Calu3 (cell line): ENCODE data around the gene TRIM69. TPM values are rescaled to one million over a fixed set of nuclear protein-coding genes. Genes with fewer than 3 reads are reported as not detected.

Experiments used
- BruUV-seq: library from RNA; stranded (reverse); fragments of 400-500 nt; replicated peaks from 2 replicates; lab custom pipeline; 2021; lab: Mats Ljungman, UMichigan
- CTCF ChIA-PET: fragments of 300-600 bp; sonication (Branson Sonifier 250); formaldehyde crosslinking; loops from one replicate; lab custom pipeline; 2022; ENCODE audit warnings: antibody characterized with exemption; lab: Charles Lee
- DNase-seq: peaks from one replicate; pipeline ENCODE4 v3.0.0; 2022
- H3K27ac Mint-ChIP-seq: one replicate; pipeline ENCODE4 v1.8.0; 2022; ENCODE audit warnings: mixed read lengths; ENCODE audit not compliant: unreplicated experiment
- H3K27me3 Mint-ChIP-seq: one replicate; pipeline ENCODE4 v1.8.0; 2022; ENCODE audit warnings: mixed read lengths; ENCODE audit not compliant: unreplicated experiment
- H3K36me3 Mint-ChIP-seq: one replicate; pipeline ENCODE4 v1.8.0; 2022; ENCODE audit warnings: mild to moderate bottlenecking, moderate library complexity, mixed read lengths; ENCODE audit not compliant: insufficient read depth, unreplicated experiment
- H3K4me1 Mint-ChIP-seq: one replicate; pipeline ENCODE4 v1.8.0; 2022; ENCODE audit warnings: mild to moderate bottlenecking, low read depth, mixed read lengths; ENCODE audit not compliant: unreplicated experiment
- H3K4me3 Mint-ChIP-seq: one replicate; pipeline ENCODE4 v1.8.0; 2022; ENCODE audit warnings: mild to moderate bottlenecking, low read depth, moderate library complexity, mixed read lengths; ENCODE audit not compliant: unreplicated experiment
- H3K9me3 Mint-ChIP-seq: one replicate; pipeline ENCODE4 v1.8.0; 2022; ENCODE audit warnings: low read depth, mixed read lengths; ENCODE audit not compliant: unreplicated experiment
- intact Hi-C: fragments of 100-400 bp; cut with micrococcal nuclease; formaldehyde crosslinking; loops from one replicate; pipeline ENCODE4 v1.10.0; 2022; ENCODE audit not compliant: unreplicated experiment
- total RNA-seq: library from RNA; stranded (reverse); gene quantifications from 2 replicates; pipeline ENCODE4 v1.2.3, GENCODE V29; 2022
- TF ChIP-seq, protein P1 (sequence below): fragments of 200-600 bp; IDR thresholded peaks from one replicate; pipeline ENCODE4 v1.8.0; 2022; ENCODE audit warnings: antibody characterized with exemption; ENCODE audit not compliant: unreplicated experiment

The TRIM69 gene
- total RNA-seq, 1 experiment from 2014 or later, result 9.7 TPM

GRCh38 chr15:44711743-44712345 lies 24.5 kb upstream of the TRIM69 start:
- Mint-ChIP-seq H3K27me3 (no peaks in the 10 kb centered on the region), H3K4me1 (no peaks in the 10 kb centered on the region), H3K4me3 (peak overlapping the region; percentile 97), H3K9me3 (no peaks in the 10 kb centered on the region), H3K36me3 (peaks cover 45% of the 10 kb centered on the region), H3K27ac (peak overlapping the region; percentile 93)
- intact Hi-C loops, result loop anchor here (1.0 kb wide), 2 partner anchors 29 to 49 kb away; partner anchors contain the start of gene SPG11
- no peak for DNase-seq
- TF ChIP-seq, protein P1, sequence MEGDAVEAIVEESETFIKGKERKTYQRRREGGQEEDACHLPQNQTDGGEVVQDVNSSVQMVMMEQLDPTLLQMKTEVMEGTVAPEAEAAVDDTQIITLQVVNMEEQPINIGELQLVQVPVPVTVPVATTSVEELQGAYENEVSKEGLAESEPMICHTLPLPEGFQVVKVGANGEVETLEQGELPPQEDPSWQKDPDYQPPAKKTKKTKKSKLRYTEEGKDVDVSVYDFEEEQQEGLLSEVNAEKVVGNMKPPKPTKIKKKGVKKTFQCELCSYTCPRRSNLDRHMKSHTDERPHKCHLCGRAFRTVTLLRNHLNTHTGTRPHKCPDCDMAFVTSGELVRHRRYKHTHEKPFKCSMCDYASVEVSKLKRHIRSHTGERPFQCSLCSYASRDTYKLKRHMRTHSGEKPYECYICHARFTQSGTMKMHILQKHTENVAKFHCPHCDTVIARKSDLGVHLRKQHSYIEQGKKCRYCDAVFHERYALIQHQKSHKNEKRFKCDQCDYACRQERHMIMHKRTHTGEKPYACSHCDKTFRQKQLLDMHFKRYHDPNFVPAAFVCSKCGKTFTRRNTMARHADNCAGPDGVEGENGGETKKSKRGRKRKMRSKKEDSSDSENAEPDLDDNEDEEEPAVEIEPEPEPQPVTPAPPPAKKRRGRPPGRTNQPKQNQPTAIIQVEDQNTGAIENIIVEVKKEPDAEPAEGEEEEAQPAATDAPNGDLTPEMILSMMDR, result no peak
- no TSS peak for BruUV-seq
- CTCF ChIA-PET, result interaction anchor here (1.4 to 3.2 kb wide), 2 partner anchors 28 to 49 kb away, joined by 3 to 24 read pairs; partner anchors contain the start of gene SPG11

- Mint-ChIP-seq H3K9me3 (no peaks in the 10 kb centered on the region), H3K27ac (peak overlapping the region; percentile 93), H3K4me3 (peak overlapping the region; percentile 97), H3K27me3 (no peaks in the 10 kb centered on the region), H3K36me3 (peaks cover 45% of the 10 kb centered on the region), H3K4me1 (no peaks in the 10 kb centered on the region)
- peak; percentile 62 for DNase-seq
- intact Hi-C loops, result loop anchor here (1.0 kb wide), 2 partner anchors 29 to 49 kb away; partner anchors contain the start of gene SPG11
- TSS peak; percentile 61 for BruUV-seq
- TF ChIP-seq, protein P1, result no peak
- CTCF ChIA-PET, result interaction anchor here (0.7 to 3.2 kb wide), 3 partner anchors 18 to 49 kb away, joined by 3 to 24 read pairs (median 3); partner anchors contain the start of gene SPG11
Measured at GRCh38 chr15:44712346-44713005, 23.9 kb upstream of the TRIM69 start.

DNA sequence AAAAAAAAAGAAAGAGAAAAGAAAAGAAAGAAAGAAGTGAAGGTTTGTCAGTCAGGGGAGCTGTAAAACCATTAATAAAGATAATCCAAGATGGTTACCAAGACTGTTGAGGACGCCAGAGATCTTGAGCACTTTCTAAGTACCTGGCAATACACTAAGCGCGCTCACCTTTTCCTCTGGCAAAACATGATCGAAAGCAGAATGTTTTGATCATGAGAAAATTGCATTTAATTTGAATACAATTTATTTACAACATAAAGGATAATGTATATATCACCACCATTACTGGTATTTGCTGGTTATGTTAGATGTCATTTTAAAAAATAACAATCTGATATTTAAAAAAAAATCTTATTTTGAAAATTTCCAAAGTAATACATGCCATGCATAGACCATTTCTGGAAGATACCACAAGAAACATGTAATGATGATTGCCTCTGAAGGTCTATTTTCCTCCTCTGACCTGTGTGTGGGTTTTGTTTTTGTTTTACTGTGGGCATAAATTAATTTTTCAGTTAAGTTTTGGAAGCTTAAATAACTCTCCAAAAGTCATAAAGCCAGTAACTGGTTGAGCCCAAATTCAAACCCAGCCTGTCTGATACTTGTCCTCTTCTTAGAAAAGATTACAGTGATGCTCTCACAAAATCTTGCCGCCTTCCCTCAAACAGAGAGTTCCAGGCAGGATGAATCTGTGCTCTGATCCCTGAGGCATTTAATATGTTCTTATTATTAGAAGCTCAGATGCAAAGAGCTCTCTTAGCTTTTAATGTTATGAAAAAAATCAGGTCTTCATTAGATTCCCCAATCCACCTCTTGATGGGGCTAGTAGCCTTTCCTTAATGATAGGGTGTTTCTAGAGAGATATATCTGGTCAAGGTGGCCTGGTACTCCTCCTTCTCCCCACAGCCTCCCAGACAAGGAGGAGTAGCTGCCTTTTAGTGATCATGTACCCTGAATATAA lies 23.0 kb upstream of the TRIM69 start:
- BruUV-seq, result no TSS peak
- intact Hi-C loops, result no loop called here
- H3K36me3 Mint-ChIP-seq, result peaks cover 45% of the 10 kb centered on the region
- DNase-seq, result no peak
- TF ChIP-seq, protein P1, result no peak
- CTCF ChIA-PET, result interaction anchor here (0.7 to 3.2 kb wide), 5 partner anchors 15 to 50 kb away, joined by 3 to 24 read pairs (median 4); partner anchors contain the start of gene SPG11
- peak overlapping the region; percentile 97 for H3K4me3 Mint-ChIP-seq
- H3K4me1 Mint-ChIP-seq, result no peaks in the 10 kb centered on the region
- H3K9me3 Mint-ChIP-seq, result no peaks in the 10 kb centered on the region
- H3K27ac Mint-ChIP-seq, result peak overlapping the region; percentile 93
- H3K27me3 Mint-ChIP-seq, result no peaks in the 10 kb centered on the region
